Esophagus muscularis mucosa (tissue), 4 donors: Measurements from ENCODE around the gene SLC9A5.

Source experiments
- EP300 ChIP-seq: sonication (generic); formaldehyde crosslinking; IDR thresholded peaks from one replicate; pipeline ENCODE4 v1.6.1; 2017; ENCODE audit warnings: antibody characterized with exemption
- POLR2A ChIP-seq: fragments of 450-650 bp; IDR thresholded peaks from one replicate; pipeline ENCODE4 v1.6.1; 2017; ENCODE audit warnings: antibody characterized with exemption, moderate library complexity, mild to moderate bottlenecking, low read depth
- TF ChIP-seq, protein P1 (sequence below), 3 experiments: fragments of 200-600 bp in 2 of 3; fragments of 450-650 bp in 1 of 3; sonication (generic) in 2 of 3; IDR thresholded peaks; one replicate each; pipeline ENCODE4 v1.5.1; 2017 to 2019; ENCODE audit warnings: antibody characterized with exemption in 3 of 3, mild to moderate bottlenecking in 2 of 3, moderate library complexity in 1 of 3

DNA sequence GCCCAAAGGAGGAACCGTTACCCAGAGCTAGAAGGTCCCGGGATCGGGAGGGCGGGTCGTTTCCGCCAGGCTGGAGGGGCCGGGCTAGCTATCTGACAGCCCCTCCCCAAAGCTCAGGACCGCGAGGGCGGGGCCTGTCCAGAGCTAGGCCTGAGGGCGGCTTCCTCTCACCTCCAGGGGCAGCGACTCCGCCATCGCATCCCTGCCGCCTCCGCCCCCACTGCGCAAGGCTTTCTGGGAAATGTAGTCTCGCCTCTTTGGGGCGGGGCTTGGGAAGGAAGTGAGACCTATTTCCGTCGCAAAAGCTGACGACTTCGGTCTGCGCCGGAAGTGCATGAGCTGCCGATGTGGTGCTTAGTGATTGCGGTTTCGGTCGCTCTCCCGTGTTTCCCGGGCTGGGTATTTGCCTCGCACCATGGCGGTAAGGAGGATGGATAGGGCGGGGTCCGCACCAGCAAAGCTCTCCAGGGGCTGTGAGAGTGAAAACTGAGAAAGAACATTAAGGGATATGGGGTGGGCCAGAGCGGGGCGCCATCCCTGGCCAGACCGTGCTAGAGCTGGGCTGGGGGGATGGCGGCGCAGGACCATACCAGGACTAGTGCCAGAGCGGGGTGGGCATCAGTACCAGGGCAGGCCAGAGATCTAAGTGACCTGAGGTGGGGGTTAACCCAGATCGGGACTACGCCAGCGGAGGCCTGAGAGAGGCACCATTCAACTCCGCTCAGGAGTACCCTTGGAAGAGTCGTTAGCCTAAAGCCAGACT lies 21.8 kb upstream of the SLC9A5 start, which contains the start of gene TMEM208:
- TF ChIP-seq POLR2A (peak; percentile 63), EP300 (no peak)
- TF ChIP-seq, protein P1, sequence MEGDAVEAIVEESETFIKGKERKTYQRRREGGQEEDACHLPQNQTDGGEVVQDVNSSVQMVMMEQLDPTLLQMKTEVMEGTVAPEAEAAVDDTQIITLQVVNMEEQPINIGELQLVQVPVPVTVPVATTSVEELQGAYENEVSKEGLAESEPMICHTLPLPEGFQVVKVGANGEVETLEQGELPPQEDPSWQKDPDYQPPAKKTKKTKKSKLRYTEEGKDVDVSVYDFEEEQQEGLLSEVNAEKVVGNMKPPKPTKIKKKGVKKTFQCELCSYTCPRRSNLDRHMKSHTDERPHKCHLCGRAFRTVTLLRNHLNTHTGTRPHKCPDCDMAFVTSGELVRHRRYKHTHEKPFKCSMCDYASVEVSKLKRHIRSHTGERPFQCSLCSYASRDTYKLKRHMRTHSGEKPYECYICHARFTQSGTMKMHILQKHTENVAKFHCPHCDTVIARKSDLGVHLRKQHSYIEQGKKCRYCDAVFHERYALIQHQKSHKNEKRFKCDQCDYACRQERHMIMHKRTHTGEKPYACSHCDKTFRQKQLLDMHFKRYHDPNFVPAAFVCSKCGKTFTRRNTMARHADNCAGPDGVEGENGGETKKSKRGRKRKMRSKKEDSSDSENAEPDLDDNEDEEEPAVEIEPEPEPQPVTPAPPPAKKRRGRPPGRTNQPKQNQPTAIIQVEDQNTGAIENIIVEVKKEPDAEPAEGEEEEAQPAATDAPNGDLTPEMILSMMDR (IDR thresholded peaks at IDR 0.05), result peak in 1 of 3 experiments; percentile 45
